ENCODE measurements around the gene NID1.
"Not testable (repeated sequence)": the region's sequence is repeated elsewhere in the genome, so short reads cannot be mapped to it uniquely, and the experiment has no call there.

Gene NID1

DNA sequence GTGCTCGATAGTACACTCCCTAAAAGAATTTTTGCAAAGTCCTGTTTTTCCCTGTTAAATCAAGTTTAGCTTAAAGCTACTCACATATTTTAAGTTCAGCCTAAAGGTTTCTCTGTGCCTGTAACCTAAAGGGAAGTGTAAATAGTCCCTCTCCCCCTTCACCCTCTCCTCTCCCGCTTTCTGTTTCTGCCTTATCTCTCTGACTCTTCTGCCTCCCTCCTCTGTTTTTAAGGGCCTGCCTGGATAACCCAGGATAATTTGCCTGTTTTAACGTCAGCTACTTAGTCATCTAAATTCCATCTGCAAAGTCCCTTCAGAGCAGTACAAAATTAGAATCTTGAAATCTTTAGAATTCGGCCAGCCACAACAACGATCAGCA lies 92.6 kb downstream of the NID1 start:
- Histone ChIP-seq H3K27me3 (ENCODE audit: insufficient read depth, low read depth) (no peaks in the 10 kb centered on the region), H3K4me2 (peak overlapping the region; percentile 67), H3K27ac (peak overlapping the region; percentile 64), H3K4me3 (IDR thresholded peaks at IDR 0.05; ENCODE audit: insufficient read depth, low read depth, low read length) (peak overlapping the region; percentile 48), H3K79me2 (ENCODE audit: insufficient read depth, low read depth) (no peaks in the 10 kb centered on the region), H3K4me1 (ENCODE audit: low read depth, poor library complexity, severe bottlenecking) (peaks cover 6% of the 10 kb centered on the region), H3K36me3 (ENCODE audit: insufficient read depth) (no peaks in the 10 kb centered on the region), H4K20me1 (ENCODE audit: insufficient read depth) (no peaks in the 10 kb centered on the region), H2AFZ (ENCODE audit: low read depth) (peak overlapping the region; percentile 92), H3K9ac (peak overlapping the region; percentile 60)
- TF ChIP-seq, protein P1, sequence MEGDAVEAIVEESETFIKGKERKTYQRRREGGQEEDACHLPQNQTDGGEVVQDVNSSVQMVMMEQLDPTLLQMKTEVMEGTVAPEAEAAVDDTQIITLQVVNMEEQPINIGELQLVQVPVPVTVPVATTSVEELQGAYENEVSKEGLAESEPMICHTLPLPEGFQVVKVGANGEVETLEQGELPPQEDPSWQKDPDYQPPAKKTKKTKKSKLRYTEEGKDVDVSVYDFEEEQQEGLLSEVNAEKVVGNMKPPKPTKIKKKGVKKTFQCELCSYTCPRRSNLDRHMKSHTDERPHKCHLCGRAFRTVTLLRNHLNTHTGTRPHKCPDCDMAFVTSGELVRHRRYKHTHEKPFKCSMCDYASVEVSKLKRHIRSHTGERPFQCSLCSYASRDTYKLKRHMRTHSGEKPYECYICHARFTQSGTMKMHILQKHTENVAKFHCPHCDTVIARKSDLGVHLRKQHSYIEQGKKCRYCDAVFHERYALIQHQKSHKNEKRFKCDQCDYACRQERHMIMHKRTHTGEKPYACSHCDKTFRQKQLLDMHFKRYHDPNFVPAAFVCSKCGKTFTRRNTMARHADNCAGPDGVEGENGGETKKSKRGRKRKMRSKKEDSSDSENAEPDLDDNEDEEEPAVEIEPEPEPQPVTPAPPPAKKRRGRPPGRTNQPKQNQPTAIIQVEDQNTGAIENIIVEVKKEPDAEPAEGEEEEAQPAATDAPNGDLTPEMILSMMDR (conservative IDR thresholded peaks at IDR 0.05; ENCODE audit: low read depth, low read length), result no peak

- H3K4me1 ChIP-seq (ENCODE audit: low read depth, poor library complexity, severe bottlenecking), result peaks cover 6% of the 10 kb centered on the region
- no peaks in the 10 kb centered on the region for H3K79me2 ChIP-seq (ENCODE audit: insufficient read depth, low read depth)
- H3K4me3 ChIP-seq (IDR thresholded peaks at IDR 0.05; ENCODE audit: insufficient read depth, low read depth, low read length), result peak overlapping the region; percentile 48
- H4K20me1 ChIP-seq (ENCODE audit: insufficient read depth), result no peaks in the 10 kb centered on the region
- H3K36me3 ChIP-seq (ENCODE audit: insufficient read depth), result no peaks in the 10 kb centered on the region
- TF ChIP-seq, protein P1 (conservative IDR thresholded peaks at IDR 0.05; ENCODE audit: low read depth, low read length), result peak; percentile 88
- H3K27ac ChIP-seq, result peak overlapping the region; percentile 64
- H3K9ac ChIP-seq, result peak overlapping the region; percentile 60
- no peaks in the 10 kb centered on the region for H3K27me3 ChIP-seq (ENCODE audit: insufficient read depth, low read depth)
- H3K4me2 ChIP-seq, result peak overlapping the region; percentile 67
- H2AFZ ChIP-seq (ENCODE audit: low read depth), result peak overlapping the region; percentile 92
Measured at GRCh38 chr1:235971571-235972310, 93.1 kb downstream of the NID1 start.

DNA sequence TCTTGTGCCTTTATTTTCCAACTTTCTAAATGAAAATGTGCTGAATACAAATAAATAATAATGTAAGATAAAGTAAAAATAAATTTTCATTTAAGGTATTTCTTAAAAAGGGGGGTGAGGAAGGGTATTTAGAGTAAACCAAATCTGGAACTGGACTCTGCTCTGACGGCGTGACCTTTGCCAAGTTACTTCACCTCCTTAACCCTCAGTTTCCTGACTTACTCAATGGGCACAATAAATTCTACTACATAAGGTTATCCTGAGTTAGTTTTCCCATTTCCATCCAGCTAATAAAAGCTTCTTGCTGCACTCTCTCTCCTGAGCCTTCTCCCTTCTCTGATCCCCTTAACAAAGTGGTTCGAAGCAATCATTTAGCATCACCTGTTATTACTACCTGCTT lies 93.9 kb downstream of the NID1 start:
- H4K20me1 ChIP-seq (ENCODE audit: insufficient read depth), result no peaks in the 10 kb centered on the region
- TF ChIP-seq, protein P1 (conservative IDR thresholded peaks at IDR 0.05; ENCODE audit: low read depth, low read length), result no peak
- no peaks in the 10 kb centered on the region for H3K79me2 ChIP-seq (ENCODE audit: insufficient read depth, low read depth)
- no peak overlapping the region for H3K4me3 ChIP-seq (IDR thresholded peaks at IDR 0.05; ENCODE audit: insufficient read depth, low read depth, low read length)
- H3K27me3 ChIP-seq (ENCODE audit: insufficient read depth, low read depth), result no peaks in the 10 kb centered on the region
- peaks cover 6% of the 10 kb centered on the region for H3K4me1 ChIP-seq (ENCODE audit: low read depth, poor library complexity, severe bottlenecking)
- H2AFZ ChIP-seq (ENCODE audit: low read depth), result peak overlapping the region; percentile 92
- peak overlapping the region; percentile 67 for H3K4me2 ChIP-seq
- H3K9ac ChIP-seq, result no peak overlapping the region
- no peaks in the 10 kb centered on the region for H3K36me3 ChIP-seq (ENCODE audit: insufficient read depth)
- no peak overlapping the region for H3K27ac ChIP-seq

DNA sequence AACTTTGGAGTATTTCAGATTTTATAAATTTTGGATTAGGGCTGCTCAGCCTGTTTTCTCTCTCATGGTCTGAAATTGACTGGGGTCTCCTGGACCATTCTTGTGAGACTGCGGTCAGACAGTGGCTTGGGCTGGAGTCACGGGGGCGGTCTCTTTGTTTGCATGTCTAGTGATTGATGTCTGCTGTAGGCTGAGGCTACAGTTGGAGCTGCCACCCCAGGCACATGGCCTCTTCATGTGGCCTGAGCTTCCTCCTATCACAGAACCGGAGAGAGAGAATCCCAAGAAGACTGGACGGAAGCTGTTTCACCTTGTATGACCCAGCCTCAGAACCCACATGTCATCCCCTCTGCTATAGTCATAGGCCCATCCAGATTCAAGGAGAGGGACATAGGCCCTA lies 96.1 kb downstream of the NID1 start:
- TF ChIP-seq, protein P1 (conservative IDR thresholded peaks at IDR 0.05; ENCODE audit: low read depth, low read length), result no peak
- Histone ChIP-seq H3K4me3 (IDR thresholded peaks at IDR 0.05; ENCODE audit: insufficient read depth, low read depth, low read length) (no peak overlapping the region), H3K36me3 (ENCODE audit: insufficient read depth) (no peaks in the 10 kb centered on the region), H4K20me1 (ENCODE audit: insufficient read depth) (no peaks in the 10 kb centered on the region), H2AFZ (ENCODE audit: low read depth) (no peak overlapping the region), H3K4me1 (ENCODE audit: low read depth, poor library complexity, severe bottlenecking) (peaks cover 6% of the 10 kb centered on the region), H3K79me2 (ENCODE audit: insufficient read depth, low read depth) (no peaks in the 10 kb centered on the region), H3K27me3 (ENCODE audit: insufficient read depth, low read depth) (no peaks in the 10 kb centered on the region), H3K9ac (no peak overlapping the region), H3K27ac (no peak overlapping the region), H3K4me2 (no peak overlapping the region)

DNA sequence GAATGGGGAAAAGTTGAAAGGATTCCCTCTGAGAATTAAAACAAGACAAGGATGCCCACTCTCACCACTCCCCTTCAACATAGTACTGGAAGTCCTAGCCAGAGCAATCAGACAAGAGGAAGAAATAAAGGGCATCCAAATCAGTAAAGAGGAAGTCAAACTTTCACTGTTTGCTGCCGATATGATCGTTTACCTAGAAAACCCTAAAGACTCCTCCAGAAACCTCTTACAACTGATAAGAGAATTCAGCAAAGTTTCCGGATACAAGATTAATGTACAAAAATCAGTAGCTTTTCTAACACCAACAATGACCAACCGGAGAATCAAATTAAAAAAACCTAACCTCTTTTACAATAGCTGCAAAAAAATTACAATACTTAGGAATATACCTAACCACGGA lies 98.8 kb downstream of the NID1 start:
- H3K4me3 ChIP-seq (IDR thresholded peaks at IDR 0.05; ENCODE audit: insufficient read depth, low read depth, low read length); H3K79me2 ChIP-seq (ENCODE audit: insufficient read depth, low read depth); H3K9ac ChIP-seq; H3K36me3 ChIP-seq (ENCODE audit: insufficient read depth); H2AFZ ChIP-seq (ENCODE audit: low read depth); H3K27ac ChIP-seq; H3K27me3 ChIP-seq (ENCODE audit: insufficient read depth, low read depth); H4K20me1 ChIP-seq (ENCODE audit: insufficient read depth); H3K4me1 ChIP-seq (ENCODE audit: low read depth, poor library complexity, severe bottlenecking); H3K4me2 ChIP-seq: not testable (repeated sequence)
